ENCODE measurements around the gene RASGRF2. TPM values are rescaled to one million over a fixed set of nuclear protein-coding genes. Genes with fewer than 3 reads are reported as not detected.

The RASGRF2 gene
- total and polyA plus RNA-seq, 2 of the 13 experiments (the other 11 are each of a cell fraction or from before 2014, with no cell fraction given): 23.6 to 29.0 TPM

GRCh38 chr5:81253875-81254274 lies 293.7 kb downstream of the RASGRF2 start:
- FAIRE-seq (no peak), DNase-seq (ENCODE audit: low spot score) (no peak), ATAC-seq (no peak)
- no peaks in the 10 kb centered on the region for H4K20me1 ChIP-seq (ENCODE audit: insufficient read depth, low read length)
- POLR2A ChIA-PET: no interaction called here
- H3K4me2 ChIP-seq (ENCODE audit: low read depth, low read length): no peak overlapping the region
- H3K79me2 ChIP-seq (ENCODE audit: insufficient read depth, low read length): no peaks in the 10 kb centered on the region
- H3K4me1 ChIP-seq (ENCODE audit: insufficient read depth, low read length): no peaks in the 10 kb centered on the region
- no TSS peak for BruUV-seq (replicated peaks)
- intact Hi-C loops (cut with micrococcal nuclease; ENCODE audit: unreplicated experiment) (no loop called here), in situ Hi-C loops (cut with HindIII; ENCODE audit: extremely low pct_ligation_motif_present, low pct_unique_long_range_greater_than_20kb) (no loop called here)
- TF ChIP-seq ZFP90 (CRISPR knock-in tag; IDR thresholded peaks at IDR 0.05; ENCODE audit: borderline replicate concordance) (no peak), XRCC5 (optimal IDR thresholded peaks at IDR 0.05; ENCODE audit: low read length) (no peak), MXD3 (CRISPR knock-in tag; IDR thresholded peaks at IDR 0.05) (no peak), ARID2 (CRISPR knock-in tag; IDR thresholded peaks at IDR 0.05; ENCODE audit: borderline replicate concordance) (no peak), NPAS2 (CRISPR knock-in tag; IDR thresholded peaks at IDR 0.05; ENCODE audit: borderline replicate concordance) (no peak), ZNF720 (CRISPR knock-in tag; IDR thresholded peaks at IDR 0.05) (no peak), KLF12 (CRISPR knock-in tag; IDR thresholded peaks at IDR 0.05; ENCODE audit: borderline replicate concordance) (no peak), ZNF350 (CRISPR knock-in tag; IDR thresholded peaks at IDR 0.05; ENCODE audit: borderline replicate concordance, low read depth) (no peak)
- no peak overlapping the region for H2AFZ ChIP-seq (ENCODE audit: low read length)
- no peaks in the 10 kb centered on the region for H3K27me3 ChIP-seq (ENCODE audit: control insufficient read depth in 1 of 2, insufficient read depth in 2 of 2, low read length in 2 of 2)
- H3K27ac ChIP-seq (ENCODE audit: extremely low read length, insufficient read depth, low read length): no peak overlapping the region
- H3K9me3 ChIP-seq (ENCODE audit: low read length): no peaks in the 10 kb centered on the region
- WGBS (ENCODE audit: low lambda C conversion rate): 93% methylated on average over 4 of the region's 4 CpGs
- CTCF ChIA-PET (ENCODE audit: low intra/inter-chr PET ratio, low total read pairs): no interaction called here
- H3K9ac ChIP-seq (ENCODE audit: insufficient read depth, low read depth, low read length): no peak overlapping the region
- peaks cover 0 to 7% of the 10 kb centered on the region in 2 experiments; a peak in 1 of 5 replicates for H3K36me3 ChIP-seq (replicated peaks in 1 of 2; ENCODE audit: control insufficient read depth in 1 of 2, insufficient read depth in 2 of 2, low read length in 2 of 2)
- H3K4me3 ChIP-seq (replicated peaks in 1 of 3; ENCODE audit: insufficient read depth in 1 of 3, low read depth in 2 of 3, low read length in 3 of 3): no peak overlapping the region

- Histone ChIP-seq H2AFZ (ENCODE audit: low read length) (no peak overlapping the region), H3K79me2 (ENCODE audit: insufficient read depth, low read length) (no peaks in the 10 kb centered on the region), H3K4me1 (ENCODE audit: insufficient read depth, low read length) (no peaks in the 10 kb centered on the region), H3K27ac (ENCODE audit: extremely low read length, insufficient read depth, low read length) (no peak overlapping the region), H3K36me3 (replicated peaks in 1 of 2; ENCODE audit: control insufficient read depth in 1 of 2, insufficient read depth in 2 of 2, low read length in 2 of 2) (peaks cover 0 to 7% of the 10 kb centered on the region in 2 experiments; a peak in 1 of 5 replicates), H3K4me2 (ENCODE audit: low read depth, low read length) (no peak overlapping the region), H3K4me3 (replicated peaks in 1 of 3; ENCODE audit: insufficient read depth in 1 of 3, low read depth in 2 of 3, low read length in 3 of 3) (no peak overlapping the region), H3K9me3 (ENCODE audit: low read length) (no peaks in the 10 kb centered on the region), H4K20me1 (ENCODE audit: insufficient read depth, low read length) (no peaks in the 10 kb centered on the region), H3K27me3 (ENCODE audit: control insufficient read depth in 1 of 2, insufficient read depth in 2 of 2, low read length in 2 of 2) (no peaks in the 10 kb centered on the region), H3K9ac (ENCODE audit: insufficient read depth, low read depth, low read length) (no peak overlapping the region)
- intact Hi-C loops (cut with micrococcal nuclease; ENCODE audit: unreplicated experiment) (no loop called here), in situ Hi-C loops (cut with HindIII; ENCODE audit: extremely low pct_ligation_motif_present, low pct_unique_long_range_greater_than_20kb) (no loop called here)
- ATAC-seq (no peak), FAIRE-seq (no peak), DNase-seq (ENCODE audit: low spot score) (no peak)
- WGBS (ENCODE audit: low lambda C conversion rate): 99% methylated on average over 17 of the region's 21 CpGs
- no TSS peak for BruUV-seq (replicated peaks)
- POLR2A ChIA-PET: no interaction called here
- CTCF ChIA-PET (ENCODE audit: low intra/inter-chr PET ratio, low total read pairs): no interaction called here
- TF ChIP-seq MTF1 (CRISPR knock-in tag; IDR thresholded peaks at IDR 0.05) (no peak), SP5 (CRISPR knock-in tag; IDR thresholded peaks at IDR 0.05; ENCODE audit: borderline replicate concordance, low read depth) (no peak), HNF1A (IDR thresholded peaks at IDR 0.05; ENCODE audit: low read depth) (no peak), HNF1A (CRISPR knock-in tag; IDR thresholded peaks at IDR 0.05; ENCODE audit: borderline replicate concordance) (no peak), TAF1 (CRISPR knock-in tag; IDR thresholded peaks at IDR 0.05) (no peak), ZNF737 (CRISPR knock-in tag; IDR thresholded peaks at IDR 0.05; ENCODE audit: borderline replicate concordance) (no peak)
Observed at GRCh38 chr5:81254886-81255559, 294.9 kb downstream of the RASGRF2 start.

Measured in HepG2 (cell line).